22Rv1 (cell line): Measurements from ENCODE around the gene MAU2.

Experiments used
- H3K27ac ChIP-seq: fragments of 450-650 bp; 2 replicates; pipeline ENCODE4 v1.5.1; 2017
- ZFX ChIP-seq: fragments of 450-650 bp; IDR thresholded peaks from 2 replicates; pipeline ENCODE4 v1.6.1; 2017; ENCODE audit warnings: antibody characterized with exemption, borderline replicate concordance
- TF ChIP-seq, protein P1 (sequence below): fragments of 450-650 bp; IDR thresholded peaks from 2 replicates; pipeline ENCODE4 v1.5.1; 2017; ENCODE audit warnings: mild to moderate bottlenecking

The MAU2 gene

DNA sequence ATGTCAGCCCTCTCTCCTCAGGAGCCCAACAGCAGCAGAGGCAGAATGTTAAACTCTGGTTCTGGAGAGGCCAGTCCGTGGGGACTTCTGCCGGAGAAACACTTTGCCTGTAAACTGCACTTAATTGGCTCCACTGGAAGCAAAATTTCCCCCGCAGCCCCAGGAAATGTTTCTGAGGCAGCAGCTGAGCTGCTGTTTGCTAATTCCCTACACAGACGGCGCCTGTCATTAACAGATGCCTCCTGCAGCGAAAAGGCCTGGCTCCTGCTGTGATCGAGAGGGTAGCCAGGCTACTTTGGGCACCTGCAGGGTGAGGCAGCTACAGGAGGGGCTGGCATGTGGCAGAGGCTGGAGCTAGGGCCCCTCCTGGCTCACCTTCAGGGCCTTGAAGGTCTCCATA lies 42.3 kb upstream of the MAU2 start:
- TF ChIP-seq, protein P1, sequence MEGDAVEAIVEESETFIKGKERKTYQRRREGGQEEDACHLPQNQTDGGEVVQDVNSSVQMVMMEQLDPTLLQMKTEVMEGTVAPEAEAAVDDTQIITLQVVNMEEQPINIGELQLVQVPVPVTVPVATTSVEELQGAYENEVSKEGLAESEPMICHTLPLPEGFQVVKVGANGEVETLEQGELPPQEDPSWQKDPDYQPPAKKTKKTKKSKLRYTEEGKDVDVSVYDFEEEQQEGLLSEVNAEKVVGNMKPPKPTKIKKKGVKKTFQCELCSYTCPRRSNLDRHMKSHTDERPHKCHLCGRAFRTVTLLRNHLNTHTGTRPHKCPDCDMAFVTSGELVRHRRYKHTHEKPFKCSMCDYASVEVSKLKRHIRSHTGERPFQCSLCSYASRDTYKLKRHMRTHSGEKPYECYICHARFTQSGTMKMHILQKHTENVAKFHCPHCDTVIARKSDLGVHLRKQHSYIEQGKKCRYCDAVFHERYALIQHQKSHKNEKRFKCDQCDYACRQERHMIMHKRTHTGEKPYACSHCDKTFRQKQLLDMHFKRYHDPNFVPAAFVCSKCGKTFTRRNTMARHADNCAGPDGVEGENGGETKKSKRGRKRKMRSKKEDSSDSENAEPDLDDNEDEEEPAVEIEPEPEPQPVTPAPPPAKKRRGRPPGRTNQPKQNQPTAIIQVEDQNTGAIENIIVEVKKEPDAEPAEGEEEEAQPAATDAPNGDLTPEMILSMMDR: no peak
- H3K27ac ChIP-seq: no peak overlapping the region

- TF ChIP-seq, protein P1: no peak
- no peak for TF ChIP-seq ZFX
- H3K27ac ChIP-seq: no peak overlapping the region
Measured at GRCh38 chr19:19279062-19279612, 41.5 kb upstream of the MAU2 start.

- TF ChIP-seq ZFX: no peak
- TF ChIP-seq, protein P1: no peak
- no peak overlapping the region for H3K27ac ChIP-seq
Measured at GRCh38 chr19:19279853-19280252, 40.8 kb upstream of the MAU2 start.

DNA sequence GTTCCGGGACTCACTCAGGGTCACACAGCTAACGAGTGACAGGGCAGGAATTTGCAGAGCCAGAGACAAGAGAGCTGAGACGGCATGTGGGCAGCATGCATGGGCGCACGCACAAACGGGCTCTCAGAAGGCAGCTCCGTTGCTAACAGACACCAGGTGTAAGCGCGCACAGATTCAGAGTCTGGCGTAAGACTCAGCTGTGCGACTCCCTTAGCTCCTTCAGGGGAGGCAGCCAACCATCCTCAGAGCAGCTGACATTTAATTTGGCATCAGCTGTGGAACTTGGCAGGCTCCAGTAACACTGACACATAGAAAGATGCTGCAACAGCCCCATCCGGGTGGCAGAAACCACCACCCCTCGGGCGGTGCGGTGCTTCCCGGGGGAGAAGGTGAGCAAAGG lies 40.1 kb upstream of the MAU2 start:
- TF ChIP-seq, protein P1: no peak
- no peak for TF ChIP-seq ZFX
- H3K27ac ChIP-seq: no peak overlapping the region

DNA sequence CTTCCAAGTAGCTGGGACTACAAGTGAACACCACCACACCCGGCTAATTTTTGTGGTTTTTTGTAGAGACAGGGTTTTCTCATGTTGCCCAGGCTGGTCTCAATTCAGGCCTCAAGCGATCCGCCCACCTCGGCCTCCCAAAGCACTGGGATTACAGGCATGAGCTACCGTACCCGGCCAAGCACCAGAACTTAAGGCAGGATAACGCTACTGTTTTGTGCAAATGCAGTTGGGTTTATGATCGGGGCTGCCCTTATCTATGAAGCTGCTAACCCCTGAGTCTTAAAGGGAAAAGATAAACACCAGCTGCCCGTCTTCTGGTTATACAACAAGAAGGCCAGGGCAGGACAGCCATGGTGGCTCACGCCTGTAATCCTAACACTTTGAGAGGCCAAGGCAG lies 34.9 kb upstream of the MAU2 start:
- TF ChIP-seq, protein P1: no peak
- TF ChIP-seq ZFX: no peak

DNA sequence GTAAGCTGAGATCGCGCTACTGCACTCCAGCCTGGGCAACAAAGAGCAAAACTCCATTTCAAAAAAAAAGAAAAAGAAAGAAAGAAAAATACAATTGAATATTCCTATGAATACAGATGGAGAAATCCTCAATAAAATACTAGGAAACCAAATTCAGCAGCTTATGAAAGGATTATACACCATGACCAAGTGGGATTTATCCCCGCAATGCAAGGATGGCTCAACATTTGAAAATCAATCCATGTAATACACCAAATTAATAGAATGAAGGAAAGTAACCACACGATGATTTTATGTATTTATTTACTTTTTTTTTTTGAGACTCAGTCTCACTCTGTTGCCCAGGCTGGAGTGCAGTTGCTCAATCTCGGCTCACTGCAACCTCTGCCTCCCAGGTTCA lies 28.0 kb upstream of the MAU2 start:
- TF ChIP-seq, protein P1: no peak
- TF ChIP-seq ZFX: no peak
- H3K27ac ChIP-seq: no peak overlapping the region

More for the DNA sequence above, 34.9 kb upstream of the MAU2 start:
- no peak overlapping the region for H3K27ac ChIP-seq

GRCh38 chr19:19294914-19295313 lies 25.7 kb upstream of the MAU2 start:
- no peak overlapping the region for H3K27ac ChIP-seq
- TF ChIP-seq, protein P1: no peak
- TF ChIP-seq ZFX: no peak
